NCI-H2107 treated with DMSO at 0.1 percent for 48 hours (cell line): ENCODE measurements around the gene FBXW8.

ENCODE experiments used
- DNase-seq: peaks from one replicate; lab custom pipeline; 2025; ENCODE audit not compliant: unreplicated experiment; lab: John Stamatoyannopoulos, UW

Gene FBXW8

GRCh38 chr12:117072736-117073490 is 162.2 kb downstream of the FBXW8 start:
- DNase-seq = no peak

GRCh38 chr12:117073611-117074010 is 162.9 kb downstream of the FBXW8 start:
- no peak for DNase-seq

DNA sequence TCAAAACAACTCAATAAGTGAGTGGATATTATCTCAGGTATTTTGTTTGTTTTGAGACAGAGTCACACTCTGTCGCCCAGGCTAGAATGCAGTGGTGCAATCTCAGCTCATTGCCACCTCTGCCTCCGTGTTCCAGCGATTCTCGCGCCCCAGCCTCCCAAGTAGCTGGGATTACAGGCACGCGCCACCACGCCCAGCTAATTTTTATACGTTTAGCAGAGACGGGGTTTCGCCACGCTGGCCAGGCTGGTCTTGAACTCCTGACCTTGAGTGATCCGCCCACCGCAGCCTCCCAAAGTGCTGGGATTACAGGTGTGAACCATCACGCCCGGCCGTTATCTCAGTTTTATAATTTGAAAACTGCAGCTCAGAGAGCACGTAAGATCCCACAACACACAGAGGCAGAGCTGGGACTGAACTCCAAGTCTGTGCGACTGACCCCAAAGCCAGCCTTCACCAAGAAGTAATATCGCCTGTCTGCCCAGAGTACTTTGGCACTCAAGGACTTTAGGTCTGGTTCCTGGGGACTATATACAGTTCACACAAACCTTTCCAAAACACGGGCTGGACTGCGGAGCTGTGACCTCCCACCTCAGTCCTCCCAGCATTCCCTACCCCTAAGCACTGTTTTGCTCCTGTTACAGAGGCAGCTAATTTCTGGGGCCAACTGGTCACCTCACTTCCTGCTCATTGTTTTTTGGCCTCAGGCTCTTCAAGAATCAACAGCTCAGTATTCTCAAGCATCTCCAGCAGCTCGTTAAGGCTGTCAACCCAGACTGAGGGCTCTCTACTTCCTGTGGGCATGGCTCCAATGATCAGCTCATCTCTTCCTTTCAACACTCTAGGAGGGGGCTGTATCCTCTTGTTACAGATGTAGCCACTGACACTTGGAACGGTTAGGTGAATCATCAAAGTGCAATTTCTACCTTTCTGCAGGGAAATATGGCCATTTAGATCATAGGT is 165.9 kb downstream of the FBXW8 start:
- DNase-seq = no peak

DNA sequence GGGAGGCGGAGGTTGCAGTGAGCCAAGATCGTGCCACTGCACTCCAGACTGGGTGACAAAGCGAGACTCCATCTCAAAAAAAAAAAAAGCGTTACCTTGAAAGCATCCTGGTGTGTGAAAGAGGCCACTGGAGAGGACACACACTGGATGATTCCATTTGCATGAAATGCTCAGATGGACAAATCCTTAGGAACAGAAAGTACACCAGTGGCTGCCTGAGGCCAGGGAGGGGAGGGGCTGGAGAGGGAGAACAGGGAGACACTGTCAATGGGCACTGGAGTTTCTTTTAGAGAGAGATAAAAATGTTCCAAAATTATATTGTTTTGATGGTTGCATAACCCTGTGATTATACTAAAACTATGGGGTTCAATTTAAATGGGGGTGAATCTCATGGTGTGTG is 168.7 kb downstream of the FBXW8 start:
- DNase-seq = no peak

DNA sequence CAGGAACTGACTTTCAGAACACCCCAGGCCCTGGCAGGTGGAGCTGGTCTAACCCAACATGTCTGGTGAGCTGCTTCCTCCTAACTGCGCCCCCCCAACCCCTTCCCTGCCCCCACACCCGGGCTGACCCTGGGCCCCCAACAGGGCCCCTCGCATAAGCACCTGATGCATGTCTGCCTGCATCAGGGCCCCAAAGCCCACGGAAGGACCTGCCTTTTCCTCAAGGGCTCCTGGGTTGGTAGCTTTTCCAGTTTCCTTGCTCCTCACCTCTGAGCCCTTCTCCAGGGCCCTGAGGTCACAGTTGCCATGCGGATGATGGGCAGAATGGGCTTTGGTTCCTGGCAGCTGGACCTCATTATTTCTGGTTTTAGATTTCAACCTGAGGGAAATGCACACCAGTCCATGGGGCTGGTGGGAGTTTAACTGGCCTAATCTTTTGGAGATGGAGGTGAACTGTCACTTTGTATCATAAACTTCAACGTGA is 170.0 kb downstream of the FBXW8 start:
- no peak for DNase-seq
